ENCODE measurements around the gene TROAP. TPM values are rescaled to one million over a fixed set of nuclear protein-coding genes. Genes with fewer than 3 reads are reported as not detected.

TROAP gene, protein sequence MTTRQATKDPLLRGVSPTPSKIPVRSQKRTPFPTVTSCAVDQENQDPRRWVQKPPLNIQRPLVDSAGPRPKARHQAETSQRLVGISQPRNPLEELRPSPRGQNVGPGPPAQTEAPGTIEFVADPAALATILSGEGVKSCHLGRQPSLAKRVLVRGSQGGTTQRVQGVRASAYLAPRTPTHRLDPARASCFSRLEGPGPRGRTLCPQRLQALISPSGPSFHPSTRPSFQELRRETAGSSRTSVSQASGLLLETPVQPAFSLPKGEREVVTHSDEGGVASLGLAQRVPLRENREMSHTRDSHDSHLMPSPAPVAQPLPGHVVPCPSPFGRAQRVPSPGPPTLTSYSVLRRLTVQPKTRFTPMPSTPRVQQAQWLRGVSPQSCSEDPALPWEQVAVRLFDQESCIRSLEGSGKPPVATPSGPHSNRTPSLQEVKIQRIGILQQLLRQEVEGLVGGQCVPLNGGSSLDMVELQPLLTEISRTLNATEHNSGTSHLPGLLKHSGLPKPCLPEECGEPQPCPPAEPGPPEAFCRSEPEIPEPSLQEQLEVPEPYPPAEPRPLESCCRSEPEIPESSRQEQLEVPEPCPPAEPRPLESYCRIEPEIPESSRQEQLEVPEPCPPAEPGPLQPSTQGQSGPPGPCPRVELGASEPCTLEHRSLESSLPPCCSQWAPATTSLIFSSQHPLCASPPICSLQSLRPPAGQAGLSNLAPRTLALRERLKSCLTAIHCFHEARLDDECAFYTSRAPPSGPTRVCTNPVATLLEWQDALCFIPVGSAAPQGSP
- total RNA-seq: 1 to 10 TPM in 2 of 4 donors, under 1 TPM in 1, not detected in 1; 0.30 to 6.5 (median 3.1) TPM

DNA sequence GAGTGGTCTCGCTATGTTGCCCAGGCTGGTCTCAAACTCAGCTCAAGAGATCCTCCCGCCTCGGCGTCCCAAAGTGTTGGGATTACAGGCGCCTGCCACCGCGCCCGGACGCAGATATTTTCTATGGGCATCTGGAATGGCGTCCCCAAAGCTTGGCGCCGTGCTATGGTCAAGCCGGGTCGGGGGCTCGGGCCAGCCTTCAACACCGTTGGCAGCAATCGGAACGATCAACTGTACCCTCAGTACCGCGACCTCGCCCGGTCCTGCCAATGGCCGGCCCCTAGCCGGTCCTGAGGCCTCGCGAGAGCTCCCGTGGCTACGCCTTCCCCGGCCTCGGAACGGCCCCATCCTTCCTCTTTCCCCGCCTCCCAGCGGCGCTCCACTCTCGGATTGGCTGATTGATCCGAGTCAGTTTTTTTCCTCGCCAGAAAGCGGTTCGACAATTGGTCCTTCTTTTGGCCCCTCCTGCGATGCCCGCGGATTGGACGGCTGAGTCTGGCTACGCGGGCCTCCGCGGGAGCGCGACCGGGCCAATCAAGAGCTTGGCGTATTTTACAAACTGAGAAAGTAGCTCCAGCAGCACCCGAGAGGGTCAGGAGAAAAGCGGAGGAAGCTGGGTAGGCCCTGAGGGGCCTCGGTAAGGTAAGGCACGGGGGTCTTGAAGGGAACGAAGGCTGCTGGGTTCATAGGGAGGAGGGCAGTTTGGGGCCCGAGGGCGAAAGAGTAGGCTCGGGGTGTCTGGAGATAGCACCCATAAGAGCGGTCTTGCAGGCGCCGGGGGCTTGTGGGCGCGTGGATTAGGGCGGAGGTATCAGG lies at the start of gene TROAP:
Gene TROAP (plus strand): TSS at position 548 of the 816 bp plus-strand sequence. CDS start 354 bp downstream, outside the sequence.
- Histone ChIP-seq H3K27ac (peak within 1 kb of the TSS in 3 of 4 donors; percentile 67 to 73 (median 72)), H3K4me1 (peaks cover 0 to 16% (median 4%) of the 10 kb centered on the region in 4 donors), H3K9me3 (no peaks in the 10 kb centered on the region), H3K36me3 (no peaks in the 10 kb centered on the region), H3K4me3 (peak within 1 kb of the TSS; percentile 52 to 97 (median 72)), H3K27me3 (no peaks in the 10 kb centered on the region)
- TF ChIP-seq, protein P1, sequence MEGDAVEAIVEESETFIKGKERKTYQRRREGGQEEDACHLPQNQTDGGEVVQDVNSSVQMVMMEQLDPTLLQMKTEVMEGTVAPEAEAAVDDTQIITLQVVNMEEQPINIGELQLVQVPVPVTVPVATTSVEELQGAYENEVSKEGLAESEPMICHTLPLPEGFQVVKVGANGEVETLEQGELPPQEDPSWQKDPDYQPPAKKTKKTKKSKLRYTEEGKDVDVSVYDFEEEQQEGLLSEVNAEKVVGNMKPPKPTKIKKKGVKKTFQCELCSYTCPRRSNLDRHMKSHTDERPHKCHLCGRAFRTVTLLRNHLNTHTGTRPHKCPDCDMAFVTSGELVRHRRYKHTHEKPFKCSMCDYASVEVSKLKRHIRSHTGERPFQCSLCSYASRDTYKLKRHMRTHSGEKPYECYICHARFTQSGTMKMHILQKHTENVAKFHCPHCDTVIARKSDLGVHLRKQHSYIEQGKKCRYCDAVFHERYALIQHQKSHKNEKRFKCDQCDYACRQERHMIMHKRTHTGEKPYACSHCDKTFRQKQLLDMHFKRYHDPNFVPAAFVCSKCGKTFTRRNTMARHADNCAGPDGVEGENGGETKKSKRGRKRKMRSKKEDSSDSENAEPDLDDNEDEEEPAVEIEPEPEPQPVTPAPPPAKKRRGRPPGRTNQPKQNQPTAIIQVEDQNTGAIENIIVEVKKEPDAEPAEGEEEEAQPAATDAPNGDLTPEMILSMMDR (IDR thresholded peaks at IDR 0.05): peak in 1 of 5 experiments; percentile 34
- TF ChIP-seq POLR2A (IDR thresholded peaks at IDR 0.05) (peak; percentile 29 to 40), EP300 (IDR thresholded peaks at IDR 0.05) (peak; percentile 54 to 69)
- WGBS, 2 donors: 1% methylated on average over 64 to 65 of the region's 65 CpGs
- DNase-seq (ENCODE audit: low spot score in 2 of 2): peak; percentile 92 to 94

DNA sequence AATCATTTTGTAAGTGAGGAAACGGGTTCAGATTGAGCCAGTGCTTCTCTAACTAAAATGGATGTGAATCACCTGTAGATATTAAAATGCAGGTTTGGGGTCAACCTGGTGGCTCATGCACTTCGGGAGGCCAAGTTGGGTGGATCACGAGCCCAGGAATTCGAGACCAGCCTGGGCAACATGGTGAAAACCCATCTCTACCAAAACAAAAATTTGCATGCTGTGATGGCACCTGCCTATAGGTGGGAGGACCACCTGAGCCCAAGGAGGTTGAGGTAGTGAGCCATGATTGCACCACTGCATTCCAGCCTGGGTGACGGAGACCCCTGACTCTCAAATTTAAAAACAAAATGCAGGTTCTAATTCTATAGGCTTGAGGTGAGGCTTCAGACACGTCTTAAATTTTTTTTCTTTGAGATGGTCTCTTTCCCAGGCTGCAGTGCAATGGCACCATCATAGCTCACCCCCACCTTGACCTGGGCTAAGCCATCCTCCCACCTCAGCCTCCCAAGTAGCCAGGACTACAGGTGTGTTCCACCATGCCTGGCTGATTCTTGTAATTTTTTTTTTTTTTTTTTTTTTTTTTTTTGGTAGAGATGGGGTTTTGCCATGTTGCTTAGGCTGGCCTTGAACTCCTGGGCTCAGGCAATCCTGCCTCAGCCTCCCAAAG lies 49.2 kb upstream of the TROAP start:
- no peaks in the 10 kb centered on the region for H3K27me3 ChIP-seq
- H3K27ac ChIP-seq: no peak overlapping the region
- TF ChIP-seq, protein P1 (IDR thresholded peaks at IDR 0.05): no peak
- TF ChIP-seq POLR2A (IDR thresholded peaks at IDR 0.05): no peak
- no peak for TF ChIP-seq EP300 (IDR thresholded peaks at IDR 0.05)
- no peak overlapping the region for H3K4me3 ChIP-seq
- 91 to 95% methylated on average over 6 of the region's 6 CpGs for WGBS, 2 donors
- H3K36me3 ChIP-seq: peaks cover 0 to 46% (median 11%) of the 10 kb centered on the region in 3 donors
- DNase-seq (ENCODE audit: low spot score in 2 of 2): no peak
- peaks cover 0 to 6% (median 4%) of the 10 kb centered on the region in 4 donors for H3K4me1 ChIP-seq
- no peaks in the 10 kb centered on the region for H3K9me3 ChIP-seq

DNA sequence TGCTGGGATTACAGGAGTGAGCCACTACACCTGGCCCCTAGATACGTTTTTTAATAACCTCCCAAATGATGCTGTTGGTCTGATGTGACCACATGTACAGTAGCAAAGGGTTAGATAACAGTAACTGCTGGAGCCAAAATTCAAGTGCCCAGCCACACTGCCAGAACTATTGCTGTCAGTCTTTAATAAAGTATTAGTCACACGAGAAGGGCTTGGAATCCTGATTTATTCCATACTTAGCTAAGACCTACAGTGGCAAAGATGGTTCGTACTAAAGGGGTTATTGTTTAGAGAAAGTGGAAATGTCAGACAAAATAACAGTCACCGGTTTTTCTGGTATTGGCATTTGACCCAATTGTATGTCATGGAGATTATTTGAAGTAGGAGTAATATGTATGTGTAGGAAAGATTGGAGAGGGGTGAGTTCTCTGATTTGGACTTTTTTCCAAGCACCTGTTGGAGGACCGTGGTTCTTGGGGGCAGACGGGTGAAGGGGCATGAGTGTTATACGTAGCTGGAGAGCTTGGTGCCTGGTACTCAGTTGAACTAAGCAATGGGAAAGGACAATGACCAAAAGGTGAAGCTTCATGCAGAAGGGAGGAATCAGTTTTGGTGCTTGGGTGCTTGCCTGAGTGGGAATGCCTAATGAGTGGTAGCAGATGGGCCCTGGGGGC lies 48.5 kb upstream of the TROAP start:
- no peak overlapping the region for H3K4me3 ChIP-seq
- no peak overlapping the region for H3K27ac ChIP-seq
- 72% methylated on average over 7 of the region's 7 CpGs for WGBS, 2 donors
- no peaks in the 10 kb centered on the region for H3K4me1 ChIP-seq
- H3K9me3 ChIP-seq: no peaks in the 10 kb centered on the region
- DNase-seq (ENCODE audit: low spot score in 2 of 2): no peak
- no peaks in the 10 kb centered on the region for H3K27me3 ChIP-seq
- peaks cover 0 to 43% (median 11%) of the 10 kb centered on the region in 3 donors for H3K36me3 ChIP-seq
- TF ChIP-seq POLR2A (IDR thresholded peaks at IDR 0.05) (no peak), EP300 (IDR thresholded peaks at IDR 0.05) (no peak)
- TF ChIP-seq, protein P1 (IDR thresholded peaks at IDR 0.05): no peak

All from tibial nerve (tissue), 4 donors.